Thymus (tissue), 14 donors: ENCODE measurements around the gene EVA1A. TPM values are rescaled to one million over a fixed set of nuclear protein-coding genes. Genes with fewer than 3 reads are reported as not detected.
A peak's percentile ranks its signal among the peaks of the same experiment; 100 is the strongest.

Experiments used
- DNase-seq, 9 donors: peaks; one replicate each; pipeline ENCODE4 v3.0.0-alpha.2; 2013; ENCODE audit warnings: low spot score in 9 of 9, low read depth in 6 of 9, missing footprints in 1 of 9
- H3K27ac ChIP-seq, 2 donors: one replicate each; pipeline ENCODE4 v1.5.1; 2013; ENCODE audit warnings: control low read depth in 1 of 2, low read depth in 1 of 2, low read length in 1 of 2, mild to moderate bottlenecking in 1 of 2, moderate library complexity in 1 of 2
- H3K27me3 ChIP-seq, 2 donors: one replicate each; pipeline ENCODE4 v1.5.1; 2013; ENCODE audit warnings: low read length in 1 of 2; ENCODE audit not compliant: control insufficient read depth in 2 of 2, insufficient read depth in 1 of 2
- H3K36me3 ChIP-seq, 2 donors: one replicate each; pipeline ENCODE4 v1.5.1; 2013; ENCODE audit warnings: low read length in 1 of 2, mild to moderate bottlenecking in 1 of 2, moderate library complexity in 1 of 2; ENCODE audit not compliant: control insufficient read depth in 2 of 2, insufficient read depth in 2 of 2
- H3K4me1 ChIP-seq, 2 donors: one replicate each; pipeline ENCODE4 v1.5.1; 2013; ENCODE audit warnings: low read length in 2 of 2; ENCODE audit not compliant: control insufficient read depth in 2 of 2, insufficient read depth in 2 of 2
- H3K4me3 ChIP-seq, 2 donors: one replicate each; pipeline ENCODE4 v1.5.1; 2013; ENCODE audit warnings: low read length in 2 of 2, control low read depth in 1 of 2, mild to moderate bottlenecking in 1 of 2
- H3K9me3 ChIP-seq, 2 donors: one replicate each; pipeline ENCODE4 v1.5.1; 2013; ENCODE audit warnings: low read length in 1 of 2, mild to moderate bottlenecking in 1 of 2; ENCODE audit not compliant: control insufficient read depth in 2 of 2, insufficient read depth in 1 of 2
- WGBS: extraction: QIAGEN DNeasy Blood & Tissue Kit; methylation state at CpG from one replicate; pipeline ENCODE4 v1.1.7; 2013; 5-methylcytosine and 5-hydroxymethylcytosine counted together
- long read RNA-seq, 10 donors: transcript quantifications; one replicate each; lab custom pipeline, GENCODE V29; 2026
- polyA plus RNA-seq: library from polyadenylated mRNA; stranded (reverse); fragments of 200-250 nt; gene quantifications from one replicate; pipeline ENCODE4 v1.2.3, GENCODE V29; 2013
- total RNA-seq: library from RNA; stranded (reverse); fragments of 120-200 nt; gene quantifications from one replicate; pipeline ENCODE4 v1.2.4, GENCODE V29; 2013
- donor health status: healthy.

Gene EVA1A, protein sequence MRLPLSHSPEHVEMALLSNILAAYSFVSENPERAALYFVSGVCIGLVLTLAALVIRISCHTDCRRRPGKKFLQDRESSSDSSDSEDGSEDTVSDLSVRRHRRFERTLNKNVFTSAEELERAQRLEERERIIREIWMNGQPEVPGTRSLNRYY
- total RNA-seq = 12.7 TPM
- polyA plus RNA-seq = 32.3 TPM
- long read RNA-seq, donor 1 = 0 reads
- long read RNA-seq, donor 2, partial matches to known transcripts = 0 of 5 reads
- long read RNA-seq, donor 2, other reads (novel, unspliced or antisense) = 0 of 5 reads
- long read RNA-seq, donor 3, transcript EVA1A-202 (4 exons, 1,802 nt) = major isoform, 5 of 6 reads
- long read RNA-seq, donor 3, partial matches to known transcripts = 0 of 6 reads
- long read RNA-seq, donor 3, other reads (novel, unspliced or antisense) = 0 of 6 reads
- long read RNA-seq, donor 4 = 0 reads
- long read RNA-seq, donor 5, partial matches to known transcripts = 0 of 2 reads
- long read RNA-seq, donor 5, other reads (novel, unspliced or antisense) = 0 of 2 reads
- long read RNA-seq, donor 6, partial matches to known transcripts = 0 of 3 reads
- long read RNA-seq, donor 6, other reads (novel, unspliced or antisense) = 0 of 3 reads
- long read RNA-seq, donor 7, partial matches to known transcripts = 0 of 3 reads
- long read RNA-seq, donor 7, other reads (novel, unspliced or antisense) = 0 of 3 reads
- long read RNA-seq, donor 8, partial matches to known transcripts = 0 of 1 reads
- long read RNA-seq, donor 8, other reads (novel, unspliced or antisense) = 0 of 1 reads
- long read RNA-seq, donor 9 = 0 reads
- long read RNA-seq, donor 10, partial matches to known transcripts = 0 of 2 reads
- long read RNA-seq, donor 10, other reads (novel, unspliced or antisense) = 0 of 2 reads

DNA sequence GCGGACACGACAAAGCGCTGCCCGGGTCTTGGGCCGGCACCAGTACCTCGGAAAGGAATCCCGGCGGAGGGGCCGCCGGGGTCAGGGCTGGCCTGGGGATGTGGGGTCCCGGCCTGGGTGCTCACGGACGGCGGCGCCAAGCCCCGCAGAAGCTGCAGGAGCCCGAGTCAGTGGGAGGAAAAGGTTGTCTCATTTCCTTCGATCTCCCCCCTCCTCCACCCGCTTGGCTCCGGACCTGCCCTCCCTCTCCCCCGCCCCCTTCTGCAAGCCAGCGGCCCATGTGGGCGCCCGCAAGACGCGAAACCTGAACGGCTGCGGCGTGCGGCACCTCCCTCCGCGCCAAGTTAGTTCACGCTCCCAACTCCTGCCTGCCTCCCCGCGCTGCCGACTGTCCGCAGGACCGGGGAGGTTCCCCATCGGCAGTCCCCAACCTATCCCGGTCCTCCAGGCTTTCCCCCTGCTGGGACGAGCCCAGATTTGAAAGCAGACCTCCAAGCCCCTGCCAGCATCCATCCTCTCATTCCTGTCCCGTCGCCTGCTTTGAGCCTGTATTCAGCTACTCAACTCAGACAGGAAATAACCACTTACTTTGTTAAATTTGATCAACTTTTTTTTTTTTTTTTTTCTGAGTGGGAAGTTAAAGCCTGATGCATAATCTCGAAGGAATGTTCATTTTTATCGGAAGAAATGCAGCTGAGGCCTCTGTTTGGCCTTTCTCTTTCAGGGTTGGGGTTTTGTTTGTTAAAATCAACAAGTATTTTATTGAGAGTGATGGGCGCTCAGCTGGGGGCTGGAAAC lies at the start of gene EVA1A:
EVA1A (minus strand) TSS at position 172 of the 798 bp plus-strand sequence. CDS start 42,799 bp downstream, outside the sequence.
- H3K27ac ChIP-seq = peak within 1 kb of the TSS; percentile 63 to 74
- peak in 1 of 9 donors; percentile 64 for DNase-seq
- H3K4me1 ChIP-seq = peaks cover 0 to 63% of the 10 kb centered on the region in 2 donors
- peak within 1 kb of the TSS; percentile 45 to 51 for H3K4me3 ChIP-seq
- no peaks in the 10 kb centered on the region for H3K36me3 ChIP-seq
- no peaks in the 10 kb centered on the region for H3K9me3 ChIP-seq
- H3K27me3 ChIP-seq = peaks cover 30 to 80% of the 10 kb centered on the region in 2 donors
- 3% methylated on average over 46 of the region's 46 CpGs for WGBS

DNA sequence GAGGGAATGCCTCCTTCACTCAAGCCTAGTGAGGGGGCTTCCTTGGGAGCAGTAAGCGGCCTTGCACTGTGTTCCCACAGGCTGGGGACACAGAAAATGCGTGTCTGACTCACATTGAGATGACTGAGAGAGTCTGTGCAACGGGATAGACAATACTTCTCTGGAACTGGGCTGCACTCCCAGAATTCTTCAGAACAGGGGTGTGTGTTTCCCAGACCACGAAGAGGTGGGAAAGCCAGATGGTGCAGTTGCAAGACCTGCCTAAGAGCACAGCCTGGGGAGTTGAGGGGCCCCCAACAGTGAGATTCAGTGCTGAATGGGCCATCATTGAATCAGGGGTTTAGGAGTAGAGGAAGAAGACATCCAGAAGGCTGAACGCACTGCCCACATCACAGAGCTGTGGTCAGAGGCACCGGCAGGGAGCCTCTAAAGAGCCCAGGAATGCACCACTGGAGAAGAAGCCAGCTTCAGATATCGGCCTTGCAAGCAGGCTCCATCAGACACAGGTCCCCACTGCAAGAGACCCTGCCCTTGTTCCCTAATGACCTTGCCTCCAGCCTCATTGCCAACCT lies 49.3 kb upstream of the EVA1A start:
- Histone ChIP-seq H3K4me1 (peaks cover 0 to 5% of the 10 kb centered on the region in 2 donors), H3K27me3 (peaks cover 7 to 43% of the 10 kb centered on the region in 2 donors), H3K9me3 (no peaks in the 10 kb centered on the region), H3K27ac (no peak overlapping the region), H3K4me3 (no peak overlapping the region), H3K36me3 (no peaks in the 10 kb centered on the region)
- WGBS = 70% methylated on average over 7 of the region's 7 CpGs
- DNase-seq = no peak

DNA sequence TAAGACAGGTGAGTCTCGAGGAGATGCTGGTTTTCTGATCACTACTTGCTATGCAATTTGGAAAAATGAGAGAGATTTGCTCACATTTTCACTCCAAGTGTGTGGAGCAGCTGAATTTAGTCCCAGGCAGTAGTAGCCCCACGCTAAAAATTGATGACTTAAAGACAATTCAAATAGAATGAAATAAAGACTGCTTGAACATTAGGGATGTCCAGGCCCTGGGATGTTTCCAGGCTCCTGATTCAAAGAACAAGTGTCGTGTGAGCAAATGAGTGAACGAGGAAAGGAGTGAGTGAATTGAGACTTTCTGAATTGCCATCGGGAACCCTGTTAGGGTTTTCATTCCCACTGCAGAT lies 48.6 kb upstream of the EVA1A start:
- H3K9me3 ChIP-seq = no peaks in the 10 kb centered on the region
- peaks cover 7 to 47% of the 10 kb centered on the region in 2 donors for H3K27me3 ChIP-seq
- H3K4me3 ChIP-seq = no peak overlapping the region
- 58% methylated on average over 5 of the region's 5 CpGs for WGBS
- no peaks in the 10 kb centered on the region for H3K36me3 ChIP-seq
- DNase-seq = no peak
- H3K27ac ChIP-seq = no peak overlapping the region
- H3K4me1 ChIP-seq = peaks cover 0 to 5% of the 10 kb centered on the region in 2 donors

DNA sequence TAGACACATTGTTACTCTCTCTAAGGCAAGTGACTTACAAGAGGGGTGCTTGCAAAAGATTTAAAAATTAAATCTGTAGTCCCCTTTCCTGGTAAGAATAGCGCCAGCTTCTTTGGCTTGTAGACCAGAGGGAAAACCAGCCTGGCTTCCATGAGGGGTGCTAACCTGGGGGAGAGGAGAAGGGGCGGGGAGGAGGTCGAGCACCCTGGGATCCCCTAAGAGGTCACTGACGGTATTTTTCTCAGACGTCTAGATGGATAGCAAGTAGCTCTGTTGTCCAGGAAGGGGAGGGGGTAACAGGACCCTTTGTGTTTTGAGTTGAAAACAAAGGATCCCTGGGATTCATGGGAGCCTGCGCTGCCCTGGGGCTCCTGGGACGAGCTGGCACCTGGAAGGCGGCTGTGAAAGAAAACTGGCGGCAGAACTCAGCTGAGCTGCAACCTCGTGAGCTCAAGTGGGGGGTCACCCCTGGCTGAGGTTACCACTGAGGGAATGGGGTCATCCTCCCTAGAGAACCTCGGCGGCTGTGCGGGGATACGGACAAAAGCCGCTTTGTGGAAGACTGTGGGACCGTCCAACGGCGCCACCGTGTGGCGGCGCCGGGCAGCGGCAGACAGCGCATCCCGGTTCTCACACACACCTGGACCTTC lies 48.1 kb upstream of the EVA1A start:
- H3K36me3 ChIP-seq = no peaks in the 10 kb centered on the region
- no peak overlapping the region for H3K27ac ChIP-seq
- peaks cover 7 to 47% of the 10 kb centered on the region in 2 donors for H3K27me3 ChIP-seq
- H3K9me3 ChIP-seq = no peaks in the 10 kb centered on the region
- H3K4me3 ChIP-seq = no peak overlapping the region
- peaks cover 0 to 5% of the 10 kb centered on the region in 2 donors for H3K4me1 ChIP-seq
- WGBS = 14% methylated on average over 25 of the region's 25 CpGs
- peak; percentile 26 to 86 (median 55) for DNase-seq

DNA sequence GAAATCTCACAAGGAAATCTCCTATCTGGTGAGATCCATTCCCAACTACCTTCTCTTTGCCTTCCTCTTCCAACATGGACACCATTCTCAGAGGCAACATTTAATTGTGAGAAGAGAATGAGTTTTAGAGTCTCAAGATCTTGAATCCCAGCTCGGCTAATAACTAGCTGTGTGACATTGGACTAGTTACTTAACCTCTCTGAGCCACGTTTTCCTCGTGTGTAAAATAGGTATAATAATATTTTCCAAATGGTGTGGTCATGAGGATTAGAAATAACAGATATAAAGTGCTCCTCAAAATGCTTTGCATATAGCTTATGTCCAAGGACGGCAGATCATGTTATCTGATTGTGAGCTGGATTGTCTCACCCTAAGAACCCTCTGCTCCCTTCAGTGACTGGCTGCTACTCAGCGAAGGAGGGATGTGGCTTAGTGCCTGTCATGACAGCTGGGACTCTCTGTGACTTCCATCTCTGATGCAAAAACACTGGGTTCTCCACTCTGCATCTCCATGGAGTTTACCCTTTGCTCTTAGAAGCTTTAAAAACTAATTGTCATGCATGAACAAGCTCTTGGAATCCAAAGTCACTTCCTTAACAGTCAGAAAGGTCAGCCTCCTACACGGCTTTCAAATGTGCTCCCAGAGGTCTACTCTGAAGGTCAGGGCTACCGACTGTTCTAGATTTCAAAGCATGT lies 47.4 kb upstream of the EVA1A start:
- no peak overlapping the region for H3K4me3 ChIP-seq
- peaks cover 0 to 5% of the 10 kb centered on the region in 2 donors for H3K4me1 ChIP-seq
- peak in 1 of 9 donors; percentile 15 for DNase-seq
- 72% methylated on average over 7 of the region's 7 CpGs for WGBS
- no peaks in the 10 kb centered on the region for H3K9me3 ChIP-seq
- peaks cover 7 to 47% of the 10 kb centered on the region in 2 donors for H3K27me3 ChIP-seq
- H3K36me3 ChIP-seq = no peaks in the 10 kb centered on the region
- H3K27ac ChIP-seq = no peak overlapping the region

DNA sequence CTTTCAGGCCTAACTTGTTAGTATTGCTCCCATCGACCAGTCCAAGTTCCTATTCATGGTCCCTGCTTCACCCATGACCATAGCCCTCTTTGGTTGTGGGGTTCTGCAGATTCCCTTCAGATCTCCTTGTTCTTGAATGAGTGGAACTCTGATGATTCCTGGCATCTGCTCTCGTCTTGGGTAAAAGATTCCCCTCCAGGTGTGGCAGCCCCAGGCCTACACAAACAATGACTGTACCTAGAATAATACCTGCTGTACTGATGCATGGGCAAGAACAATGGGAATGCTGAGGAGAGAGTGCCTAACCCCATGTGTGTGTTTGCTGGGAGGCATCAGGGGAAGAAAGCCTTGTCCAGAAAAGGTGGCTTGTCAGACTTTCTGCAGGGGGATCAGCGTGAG lies 46.7 kb upstream of the EVA1A start:
- Histone ChIP-seq H3K27me3 (peaks cover 7 to 47% of the 10 kb centered on the region in 2 donors), H3K4me1 (peaks cover 0 to 5% of the 10 kb centered on the region in 2 donors), H3K27ac (no peak overlapping the region), H3K36me3 (no peaks in the 10 kb centered on the region), H3K9me3 (no peaks in the 10 kb centered on the region), H3K4me3 (no peak overlapping the region)
- WGBS = 96% methylated on average over 3 of the region's 3 CpGs
- no peak for DNase-seq

DNA sequence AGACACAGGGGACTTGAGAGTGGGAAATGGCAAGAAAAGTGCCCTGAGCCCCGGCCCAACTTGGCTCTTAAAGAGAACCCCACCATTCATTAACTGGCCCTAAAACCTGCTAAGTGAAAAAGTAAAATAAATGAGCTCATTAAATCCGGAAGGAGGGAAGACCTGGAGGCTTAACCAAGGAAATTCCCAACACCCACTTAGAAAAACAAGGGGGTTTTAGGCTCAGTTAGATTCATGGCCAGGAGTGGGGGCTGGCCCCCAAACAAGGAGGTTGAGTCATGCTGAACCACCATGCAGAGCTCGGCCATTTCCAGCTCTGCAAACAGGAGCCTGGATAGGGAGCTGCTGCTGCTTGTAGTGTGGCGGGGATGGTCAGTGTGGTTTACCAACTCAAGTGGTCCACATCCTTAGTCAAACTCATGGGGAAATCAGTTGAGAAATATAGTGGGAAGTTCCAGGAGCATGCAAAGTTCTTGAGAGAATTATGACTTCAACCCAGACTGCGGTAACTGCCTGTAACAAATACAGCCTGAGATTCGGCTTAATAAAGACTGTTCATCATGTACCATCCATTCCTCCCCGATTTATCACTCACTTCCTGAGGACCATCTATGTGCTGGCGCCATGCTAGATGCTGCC lies 46.1 kb upstream of the EVA1A start:
- no peak overlapping the region for H3K27ac ChIP-seq
- DNase-seq = no peak
- H3K9me3 ChIP-seq = no peaks in the 10 kb centered on the region
- no peak overlapping the region for H3K4me3 ChIP-seq
- peaks cover 7 to 47% of the 10 kb centered on the region in 2 donors for H3K27me3 ChIP-seq
- H3K4me1 ChIP-seq = peaks cover 0 to 5% of the 10 kb centered on the region in 2 donors
- no peaks in the 10 kb centered on the region for H3K36me3 ChIP-seq
- WGBS = 83% methylated on average over 8 of the region's 8 CpGs
